ENCODE measurements around the gene LBX1.

The LBX1 gene

DNA sequence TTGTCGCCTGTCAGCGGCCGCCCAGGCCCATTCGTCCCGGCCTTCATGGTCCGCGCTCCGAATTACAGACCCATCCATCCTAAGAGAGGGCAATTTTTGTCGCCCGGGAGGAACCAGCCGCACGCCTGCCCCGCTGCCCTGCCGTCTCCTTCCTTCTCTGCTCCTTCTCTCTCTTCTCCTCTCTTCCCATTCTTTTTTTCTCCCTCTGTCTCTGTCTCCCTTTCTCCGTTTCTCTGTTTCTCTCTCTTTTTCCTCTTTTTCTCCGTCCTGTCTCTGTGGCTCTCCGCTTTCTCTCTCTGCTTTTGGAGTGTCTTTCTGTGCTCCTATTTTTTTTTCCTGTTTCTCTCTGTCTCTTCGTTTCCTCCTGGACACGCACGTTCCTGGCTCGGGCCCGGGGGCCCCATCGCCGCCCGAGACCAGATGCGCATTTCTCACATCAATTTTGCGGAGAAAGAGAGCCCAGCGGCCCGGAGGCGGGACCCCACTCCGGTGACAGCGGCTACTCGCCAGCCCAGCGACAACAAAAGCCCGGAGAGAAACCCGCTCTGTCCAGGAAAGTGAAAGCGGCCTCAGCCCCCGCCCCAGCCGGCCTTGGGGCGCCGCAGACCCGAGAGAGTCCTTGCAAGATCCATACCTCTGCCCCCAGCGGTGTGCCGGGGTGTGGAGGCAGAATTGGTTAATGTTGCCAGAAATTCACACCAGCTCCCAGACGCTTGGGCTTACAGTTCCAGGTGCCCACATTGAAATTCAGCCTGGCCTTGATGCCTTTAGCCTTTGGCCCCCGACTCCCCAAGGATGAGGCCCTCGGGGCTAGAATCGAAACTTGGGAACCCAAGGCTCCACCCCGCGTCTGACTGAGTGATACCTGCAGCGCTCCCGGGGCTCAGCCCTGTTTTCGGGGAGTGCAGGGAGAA is 4.1 kb downstream of the LBX1 start:
- DNase-seq, result peak; percentile 42 to 52

DNA sequence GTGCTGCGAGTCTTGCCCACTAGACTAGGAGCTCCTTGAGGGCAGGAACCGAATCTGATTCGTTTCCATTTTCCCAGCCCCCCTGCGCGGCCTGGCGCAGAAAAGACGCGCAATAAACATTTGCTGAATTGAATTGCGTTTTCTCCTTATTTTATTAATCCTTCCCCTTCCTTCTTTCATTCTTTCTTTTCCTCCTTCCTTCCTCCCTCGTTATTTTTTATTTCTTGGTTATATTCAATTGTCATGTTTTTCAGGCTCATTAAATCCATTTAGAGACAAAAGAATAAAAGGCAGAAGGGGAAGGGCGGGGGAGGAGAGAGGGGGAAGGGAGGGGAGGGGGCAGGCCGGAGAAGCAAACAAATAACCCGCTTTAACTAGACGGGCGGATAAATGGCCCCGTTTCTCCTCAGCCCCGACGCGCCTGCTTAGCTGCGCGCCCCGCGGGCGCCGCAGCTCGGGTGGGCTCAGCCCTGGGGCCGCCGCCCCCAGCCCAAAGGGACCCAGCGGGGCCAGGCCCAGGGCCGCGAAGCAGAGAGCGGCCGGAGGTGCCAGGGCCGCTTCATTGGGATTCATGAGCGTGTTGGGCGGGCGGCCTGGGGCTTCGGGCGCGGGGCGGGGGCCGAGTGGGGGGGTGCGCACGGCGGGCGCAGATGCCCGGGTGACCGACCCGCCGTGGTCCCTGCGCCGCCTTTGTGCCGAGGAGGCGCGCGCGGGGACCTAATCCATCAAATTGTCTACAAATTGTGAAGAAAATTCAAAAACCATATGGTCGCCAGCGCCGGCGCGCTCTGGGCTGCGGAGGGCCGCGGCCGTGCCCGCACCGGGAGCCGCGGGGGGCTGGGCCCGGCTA is 5.0 kb downstream of the LBX1 start:
- DNase-seq, result no peak

DNA sequence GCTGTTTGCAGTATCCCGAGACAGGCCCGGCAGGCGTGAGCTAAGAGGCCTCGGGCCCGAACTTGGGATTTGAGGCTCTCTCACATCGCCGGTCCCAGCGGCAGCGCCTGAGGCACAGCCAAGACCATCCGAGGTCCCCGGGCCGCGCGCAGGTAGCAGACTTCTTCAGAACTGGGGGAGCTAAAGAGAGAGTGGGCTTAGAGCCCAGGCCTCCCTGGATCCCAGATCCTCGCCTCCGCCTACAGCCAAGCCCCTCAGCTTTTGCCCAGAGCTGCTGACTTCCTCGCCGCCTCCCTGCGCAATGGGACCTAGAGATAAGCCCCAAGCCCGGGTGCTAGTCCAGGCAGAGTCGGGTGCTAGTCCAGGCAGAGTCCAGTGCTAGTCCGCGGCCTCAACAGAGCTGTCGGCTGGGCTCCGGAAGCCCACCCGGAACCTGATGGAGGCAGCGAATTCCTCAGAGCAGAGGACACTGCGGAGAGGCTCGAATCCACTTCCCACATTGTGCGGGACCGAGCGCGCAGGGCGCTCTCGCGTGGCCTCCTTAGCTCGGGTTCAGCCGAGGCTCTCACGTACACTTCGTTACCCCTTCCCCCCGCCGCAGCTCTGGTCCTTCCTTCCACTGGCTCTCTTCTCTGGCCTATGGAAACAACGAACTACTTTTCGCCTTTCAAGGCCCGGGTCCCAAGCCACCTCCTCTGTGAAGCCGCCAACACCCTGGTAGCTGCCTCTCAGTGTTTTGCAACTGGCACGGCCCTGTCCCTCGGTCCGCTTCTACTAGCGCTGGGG is 5.8 kb downstream of the LBX1 start:
- DNase-seq, result peak; percentile 24 to 37

DNA sequence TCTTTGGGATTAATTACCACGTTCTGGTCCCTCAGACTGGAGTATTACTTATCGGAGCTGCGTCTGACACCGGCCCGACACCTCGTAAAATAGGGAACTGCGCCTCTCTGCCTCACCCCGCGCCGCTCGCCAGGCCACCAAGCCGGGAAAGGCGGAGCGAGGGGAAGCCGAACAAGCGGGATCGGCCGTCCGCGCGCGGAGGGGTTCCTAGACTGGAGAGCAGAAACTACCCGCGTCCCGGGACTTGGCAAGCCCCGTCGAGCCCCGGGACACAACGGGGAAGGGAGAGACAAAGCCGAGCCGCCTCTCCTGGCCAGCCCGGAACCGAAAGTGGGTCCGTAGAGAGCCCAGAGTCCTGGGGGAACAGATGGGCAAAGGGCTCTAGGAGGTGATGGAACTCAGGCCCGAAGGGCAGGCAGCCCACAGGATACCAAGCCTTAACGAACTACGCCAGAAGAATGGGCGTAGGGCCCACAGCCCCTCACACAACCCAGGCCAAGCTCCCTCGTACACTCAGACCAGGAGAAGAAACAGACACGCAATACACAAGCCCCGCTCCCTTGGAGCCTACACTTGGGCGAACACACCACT is 6.5 kb downstream of the LBX1 start:
- peak; percentile 43 to 51 for DNase-seq

DNA sequence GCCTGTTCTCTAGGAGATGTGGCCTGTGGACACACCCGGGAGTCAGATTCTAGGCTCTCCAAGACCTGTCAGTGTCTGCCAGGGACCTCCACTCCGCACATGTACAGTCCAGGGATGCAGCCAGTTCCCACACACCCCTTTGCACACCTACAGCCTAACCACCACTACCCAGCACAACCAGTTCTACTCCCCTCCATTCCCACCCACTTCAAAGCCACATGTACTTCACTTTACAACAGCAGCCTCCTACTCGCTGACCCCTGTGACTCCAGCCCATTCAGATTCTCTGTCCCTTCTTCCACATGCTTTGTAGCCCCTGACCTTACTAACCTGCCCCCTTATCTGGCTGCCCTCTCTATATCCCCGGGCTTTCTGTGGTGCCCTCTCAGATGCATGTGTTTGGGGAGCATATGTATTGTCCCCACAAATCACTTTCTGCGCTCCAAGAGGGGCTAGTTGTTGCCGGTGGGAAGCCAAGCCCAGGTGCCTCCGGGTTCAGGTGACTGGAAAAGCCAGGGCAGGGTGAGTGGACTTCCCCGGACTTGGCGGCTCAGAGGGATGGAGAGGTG is 7.2 kb downstream of the LBX1 start:
- DNase-seq, result no peak

DNA sequence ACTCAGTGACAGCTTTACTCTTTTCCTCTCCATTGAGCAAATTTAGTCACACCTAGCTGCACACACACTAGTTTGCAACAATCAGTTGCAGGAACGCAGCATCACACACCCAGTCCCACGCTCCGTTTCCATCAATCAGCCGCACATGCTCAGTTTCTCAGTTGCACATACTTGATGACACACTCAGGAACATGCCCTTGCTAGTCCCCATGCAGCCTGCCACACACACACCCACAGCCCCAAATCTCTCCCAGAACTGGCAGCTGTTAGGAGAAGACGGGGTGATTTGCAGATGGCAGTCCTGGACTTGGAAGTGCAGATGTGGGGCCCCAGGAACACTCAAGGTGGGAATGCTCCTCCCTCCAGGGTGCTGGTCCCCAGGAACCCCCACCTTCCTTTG is 7.7 kb downstream of the LBX1 start:
- DNase-seq, result peak; percentile 32 to 37

DNA sequence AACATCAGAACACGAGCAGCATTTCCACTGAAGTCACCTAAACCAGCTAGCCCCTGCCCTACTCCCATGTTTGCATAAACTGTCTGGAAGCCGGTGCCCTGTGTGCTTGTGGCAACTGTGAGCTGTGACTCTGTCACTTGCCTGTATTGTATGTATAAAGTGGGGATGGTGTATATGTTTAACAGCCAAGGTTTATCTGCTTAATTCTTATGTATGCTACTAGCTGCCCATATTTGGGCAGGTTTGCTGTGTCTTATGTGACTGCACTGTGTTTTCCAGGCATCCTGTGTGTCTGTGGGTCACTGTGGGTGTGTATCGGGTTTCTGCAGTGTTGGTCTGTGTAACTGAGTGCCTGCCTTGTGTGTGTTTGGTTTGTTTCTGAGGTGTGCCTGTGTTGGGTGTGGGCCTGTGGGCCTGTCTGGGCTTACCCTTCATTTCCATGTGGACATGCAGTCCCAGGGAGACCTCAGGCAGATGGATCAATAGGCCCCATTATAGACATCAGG is 9.3 kb downstream of the LBX1 start:
- peak in 1 of 2 experiments; percentile 23 for DNase-seq

DNA sequence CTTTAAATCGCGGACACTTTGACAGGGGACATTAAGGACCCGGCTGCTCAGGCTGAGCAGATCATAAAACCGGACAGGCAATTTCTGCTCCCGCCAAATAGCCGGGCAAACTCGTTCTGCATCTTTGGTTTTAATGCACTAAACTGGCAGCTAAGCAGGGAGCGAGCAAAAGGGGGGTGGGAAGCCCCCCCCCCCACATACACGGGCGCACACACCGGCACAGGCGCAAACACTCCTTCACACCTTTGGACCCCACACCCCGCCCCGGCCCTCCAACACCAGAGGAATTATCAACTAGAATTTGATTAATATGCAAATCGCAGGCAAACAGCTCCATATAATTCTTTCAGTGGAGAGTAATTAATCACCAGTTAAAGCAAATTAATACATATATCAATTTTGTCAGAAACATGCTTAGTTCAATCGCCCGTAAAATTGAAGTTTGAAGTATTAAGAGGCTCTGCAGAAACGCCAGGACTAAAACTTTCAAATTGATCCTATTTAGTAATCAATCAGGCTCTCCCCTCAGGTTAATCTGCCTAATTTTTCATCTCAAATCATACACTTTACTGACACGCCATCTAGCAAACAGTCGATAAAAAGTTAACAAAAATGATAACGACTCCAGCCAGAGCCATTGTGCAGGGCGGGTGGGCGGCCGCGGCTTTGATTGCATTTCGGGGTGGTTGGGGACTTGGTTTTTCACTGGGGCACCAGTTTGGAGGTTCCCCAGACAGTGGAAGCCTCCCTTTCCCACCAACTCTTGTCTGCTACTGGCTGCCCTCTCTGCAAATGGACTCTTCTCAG is 9.9 kb downstream of the LBX1 start:
- DNase-seq, result no peak

DNA sequence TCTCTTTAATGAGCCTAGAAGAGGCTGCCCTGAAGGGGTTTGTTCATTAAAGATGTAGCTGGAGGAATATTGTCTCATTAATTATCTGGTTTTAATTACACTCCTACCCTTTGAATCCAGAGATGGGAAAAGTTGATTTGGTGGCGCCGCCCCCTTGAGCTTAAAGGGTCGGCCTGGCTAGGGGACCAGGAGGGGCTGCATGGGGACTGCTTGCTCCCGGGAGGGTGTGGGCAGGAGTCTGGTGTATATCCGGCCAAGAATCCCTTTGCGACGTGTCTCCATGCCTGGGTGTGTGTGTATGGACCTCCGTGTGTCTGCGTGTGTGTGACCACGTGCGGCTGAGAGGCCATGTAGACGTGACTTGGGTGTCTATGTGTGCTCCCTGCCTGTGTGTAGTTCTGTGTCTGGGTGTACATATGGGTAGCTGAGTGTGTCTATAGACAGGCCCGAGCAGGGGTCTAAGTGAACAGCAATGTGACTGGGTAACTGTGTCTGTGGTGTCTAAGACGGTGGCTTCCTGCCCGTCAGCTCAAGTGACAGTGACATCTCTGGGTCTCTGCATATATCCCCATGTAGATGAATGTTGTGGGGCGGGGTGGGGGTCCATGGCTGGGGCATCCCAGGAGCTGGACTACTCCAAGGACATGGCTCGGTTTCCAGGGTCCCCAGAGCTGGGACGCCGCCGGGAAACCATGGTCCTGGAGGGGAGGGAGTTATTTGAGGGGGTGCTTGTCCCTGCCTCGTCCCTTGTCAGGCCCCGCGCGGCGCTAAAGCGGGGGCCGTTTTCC is 10.7 kb downstream of the LBX1 start:
- peak; percentile 29 to 35 for DNase-seq

DNA sequence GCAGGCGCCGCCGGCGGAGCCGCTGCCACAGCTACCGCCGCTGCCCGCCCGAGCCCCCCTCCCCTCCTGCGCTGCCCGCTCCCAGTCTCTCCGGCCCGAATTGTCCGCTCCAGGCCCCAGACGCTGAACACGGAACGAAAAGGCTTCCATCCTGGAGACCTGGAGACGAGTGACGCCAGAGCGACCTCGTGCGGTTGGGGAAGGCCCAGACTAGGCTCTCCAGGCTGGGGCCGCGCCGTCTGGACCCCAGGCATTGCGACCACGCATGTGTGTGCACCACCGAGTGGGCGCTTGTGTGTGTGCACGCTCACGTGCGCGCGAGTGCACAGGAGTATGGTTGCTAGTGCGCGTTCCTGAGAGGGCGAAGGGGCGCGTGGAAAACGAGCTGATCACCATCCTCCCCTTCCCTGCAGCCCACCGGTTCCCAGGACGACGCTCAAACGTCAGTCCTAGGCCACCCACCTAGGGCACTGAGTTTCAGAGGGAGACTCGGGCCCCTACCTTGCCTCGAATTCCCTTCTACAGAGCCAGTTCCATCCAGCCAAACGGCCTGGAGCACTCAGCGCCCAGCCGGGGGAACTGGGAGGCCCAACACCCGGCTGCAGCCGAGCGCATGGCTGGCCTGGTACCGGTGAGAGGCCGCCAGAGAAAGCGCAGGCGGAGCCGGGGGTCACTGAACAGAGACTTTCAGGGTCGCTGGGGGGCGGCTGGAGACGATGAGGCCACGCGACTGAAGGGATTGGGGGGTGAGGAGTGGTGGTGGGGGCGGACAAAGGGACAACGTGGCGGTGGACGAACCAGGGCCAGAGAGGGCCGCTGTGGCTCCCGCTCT is 11.6 kb downstream of the LBX1 start:
- peak; percentile 59 to 62 for DNase-seq

DNA sequence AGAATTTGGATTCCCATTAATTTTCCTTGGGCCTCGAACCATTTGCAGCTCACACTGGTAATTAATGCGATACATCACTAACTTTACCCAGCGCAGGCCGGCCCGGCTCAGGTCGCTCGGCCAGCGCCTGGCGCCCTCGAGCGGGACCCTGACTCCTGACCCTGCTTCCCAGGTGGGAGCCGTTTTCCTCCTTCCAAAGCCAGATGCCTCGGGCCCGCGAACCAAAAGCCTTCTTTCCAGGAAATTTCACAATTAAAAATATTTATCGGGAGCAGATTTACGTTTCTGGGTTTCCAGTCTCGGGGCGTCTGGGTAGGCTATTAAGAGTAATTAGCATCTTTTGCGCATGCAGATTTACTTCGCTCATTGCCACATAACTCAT is 12.2 kb downstream of the LBX1 start:
- DNase-seq, result no peak

DNA sequence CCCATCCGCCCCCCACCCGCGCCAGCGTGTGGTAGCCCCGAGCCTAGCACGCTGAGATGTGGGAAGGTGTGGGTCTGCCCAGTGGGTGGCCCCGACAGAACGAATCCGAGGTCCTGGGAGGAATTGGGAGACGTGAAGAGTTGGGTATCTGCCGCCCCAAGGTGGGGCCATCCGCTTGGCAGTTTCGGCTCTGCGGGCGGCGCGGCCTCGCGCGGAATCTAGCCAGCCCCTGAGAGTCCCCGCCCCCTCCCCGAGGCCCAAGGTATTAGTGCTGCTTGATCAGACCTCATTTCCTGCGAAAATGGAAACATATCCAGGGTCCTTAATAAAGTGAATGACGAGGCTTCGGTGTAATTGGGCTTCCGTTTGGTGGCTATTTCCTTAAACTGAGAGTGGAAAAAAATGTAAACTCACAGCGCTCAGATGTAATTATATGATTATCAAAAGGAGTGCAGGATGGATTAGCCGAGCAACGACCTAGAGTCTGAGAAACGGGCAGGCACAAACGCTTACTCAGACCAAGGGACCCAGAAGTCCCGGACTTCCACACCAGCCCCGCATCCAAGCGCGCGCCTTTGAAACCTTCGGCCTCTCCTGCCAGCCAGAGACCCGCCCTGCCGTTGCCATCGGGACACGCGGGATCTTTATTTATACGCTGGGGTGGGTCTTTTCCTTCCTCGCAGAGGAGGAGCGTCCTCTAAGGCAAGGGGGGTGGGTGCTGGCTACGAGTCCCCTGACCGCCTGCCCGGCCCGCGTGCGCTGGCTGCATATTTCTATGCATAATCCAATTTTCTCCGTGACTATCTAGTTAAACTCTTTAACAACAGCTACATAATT is 12.8 kb downstream of the LBX1 start:
- peak; percentile 23 to 44 for DNase-seq

DNA sequence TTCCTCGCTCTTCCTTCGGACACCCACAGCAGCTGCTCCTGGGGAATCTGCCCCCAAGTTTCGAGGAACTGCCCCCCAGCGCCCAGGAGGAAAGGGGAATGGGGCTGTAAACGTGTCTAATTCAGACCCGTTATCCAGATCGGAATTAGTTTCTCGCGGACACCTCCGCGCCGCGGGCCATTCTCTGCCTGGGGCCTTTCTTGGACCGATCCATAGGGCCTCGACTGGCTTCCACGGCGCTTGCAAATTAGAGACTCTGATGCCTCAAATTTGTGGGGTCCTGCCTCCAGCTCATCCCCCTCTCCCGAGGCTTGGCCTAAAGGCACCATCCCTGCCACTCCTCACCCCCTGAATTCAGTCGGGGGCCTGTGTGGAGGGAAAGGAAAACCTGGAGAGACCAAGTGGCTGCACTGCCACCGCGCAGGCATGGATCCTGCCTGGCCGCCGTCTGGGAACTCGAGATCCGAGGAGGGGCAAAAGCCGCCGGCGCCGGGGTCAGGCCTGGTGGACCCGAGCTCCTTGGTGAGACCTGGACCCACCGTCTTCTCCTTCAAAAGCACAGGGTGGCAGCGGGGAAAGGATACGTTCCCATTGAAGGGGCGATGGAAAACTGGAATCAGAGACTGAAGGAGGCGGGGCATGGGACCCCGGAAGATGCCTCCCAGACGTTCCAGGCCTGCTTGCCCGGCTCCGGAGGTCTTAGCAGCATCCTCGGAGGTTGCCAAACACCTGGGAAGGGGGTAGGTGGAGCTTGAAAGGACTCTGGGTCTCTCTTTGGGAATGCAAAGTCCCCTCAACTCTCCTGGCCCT is 13.7 kb downstream of the LBX1 start:
- peak; percentile 34 to 46 for DNase-seq

DNA sequence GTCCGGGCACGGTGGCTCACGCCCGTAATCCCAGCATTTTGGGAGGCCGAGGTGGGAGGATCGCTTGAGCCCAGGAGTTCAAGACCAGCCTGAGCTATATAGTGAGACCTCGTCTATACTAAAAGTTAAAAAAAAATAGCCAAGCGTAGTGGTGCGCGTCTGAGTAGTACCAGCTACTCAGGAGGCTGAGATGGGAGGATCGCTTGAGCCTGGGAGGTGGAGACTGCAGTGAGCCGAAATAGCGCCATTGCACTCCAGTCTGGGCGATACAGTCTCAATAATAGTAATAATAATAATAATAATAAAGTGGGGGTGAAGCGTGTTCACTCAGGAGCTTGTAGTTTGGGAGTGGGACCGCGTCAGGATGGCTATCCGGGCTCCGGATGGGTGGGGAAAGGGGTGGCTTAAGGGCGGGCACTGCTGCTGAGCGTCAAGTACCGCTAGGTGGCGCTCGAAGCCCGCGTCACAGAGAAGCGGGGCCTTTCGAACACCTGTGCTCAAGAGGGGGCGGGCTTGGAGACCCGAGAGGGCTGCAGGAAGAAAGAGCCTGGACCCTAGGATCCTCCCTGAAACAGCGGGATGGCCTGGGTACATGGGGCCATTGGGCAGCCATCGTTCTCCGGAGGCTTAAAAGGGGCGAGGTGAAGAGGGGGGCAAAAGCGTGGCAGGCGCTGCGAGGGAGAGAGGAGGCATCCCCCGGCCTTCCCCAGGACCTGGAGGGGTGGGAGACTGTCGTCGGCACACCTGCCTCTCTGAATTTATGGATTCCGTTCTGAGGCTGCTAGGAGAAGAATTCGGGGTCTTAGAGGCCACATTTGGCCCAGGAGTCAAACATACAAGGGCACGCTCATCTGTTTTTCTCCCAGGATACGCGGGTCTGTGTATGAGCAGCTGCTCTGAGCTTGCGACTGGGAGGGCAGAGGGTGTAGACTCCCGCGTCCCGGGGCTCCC is 14.5 kb downstream of the LBX1 start:
- peak; percentile 88 for DNase-seq

DNA sequence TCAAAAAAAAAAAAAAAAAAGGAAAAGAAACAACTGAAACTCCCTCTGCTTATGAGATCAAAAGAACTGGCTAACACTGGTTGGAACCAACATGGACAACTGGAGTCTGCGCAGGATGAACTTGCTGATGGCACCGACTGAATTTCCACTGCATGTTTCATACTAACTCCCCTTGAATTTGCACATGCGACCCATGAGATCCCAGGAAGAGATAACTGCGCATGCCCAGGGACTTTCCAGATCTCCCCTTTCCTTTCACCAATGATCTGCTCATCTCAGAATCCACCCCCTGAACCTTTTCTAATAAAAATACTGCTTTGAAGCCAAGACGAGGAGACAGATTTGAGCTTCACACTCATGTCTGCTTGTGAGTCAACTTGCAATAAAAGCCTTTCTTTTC is 20.7 kb downstream of the LBX1 start:
- no peak for DNase-seq

DNA sequence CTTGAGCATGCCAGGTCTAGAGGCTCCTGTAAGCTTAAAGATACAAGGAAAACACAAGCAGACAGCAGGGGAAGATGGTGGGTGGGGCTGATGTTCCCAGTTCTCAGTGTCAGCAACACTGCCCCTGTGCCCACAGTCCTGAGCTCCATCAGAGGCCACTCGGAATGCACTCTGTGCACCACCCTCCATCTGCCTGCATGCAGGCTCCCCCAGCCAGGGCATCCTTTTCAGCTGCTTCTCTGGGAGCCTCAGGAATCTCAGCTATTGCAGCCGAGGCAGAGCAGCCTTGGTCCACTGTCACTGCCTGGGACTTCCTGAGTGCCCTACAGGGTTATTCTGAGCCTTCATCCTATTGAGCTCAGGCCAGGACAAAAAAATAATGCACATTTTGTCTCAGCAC is 22.2 kb downstream of the LBX1 start:
- no peak for DNase-seq

Data from activated T-cell treated with anti-CD3 and anti-CD28 coated beads, Interleukin-2, amount 50 U/mL, for 48 hours (primary cell).